DMS 273 (cell line): ENCODE data around the gene AHSA1.

ENCODE experiments used
- DNase-seq: peaks from one replicate; lab custom pipeline; 2025; ENCODE audit not compliant: unreplicated experiment; lab: John Stamatoyannopoulos, UW

The AHSA1 gene

DNA sequence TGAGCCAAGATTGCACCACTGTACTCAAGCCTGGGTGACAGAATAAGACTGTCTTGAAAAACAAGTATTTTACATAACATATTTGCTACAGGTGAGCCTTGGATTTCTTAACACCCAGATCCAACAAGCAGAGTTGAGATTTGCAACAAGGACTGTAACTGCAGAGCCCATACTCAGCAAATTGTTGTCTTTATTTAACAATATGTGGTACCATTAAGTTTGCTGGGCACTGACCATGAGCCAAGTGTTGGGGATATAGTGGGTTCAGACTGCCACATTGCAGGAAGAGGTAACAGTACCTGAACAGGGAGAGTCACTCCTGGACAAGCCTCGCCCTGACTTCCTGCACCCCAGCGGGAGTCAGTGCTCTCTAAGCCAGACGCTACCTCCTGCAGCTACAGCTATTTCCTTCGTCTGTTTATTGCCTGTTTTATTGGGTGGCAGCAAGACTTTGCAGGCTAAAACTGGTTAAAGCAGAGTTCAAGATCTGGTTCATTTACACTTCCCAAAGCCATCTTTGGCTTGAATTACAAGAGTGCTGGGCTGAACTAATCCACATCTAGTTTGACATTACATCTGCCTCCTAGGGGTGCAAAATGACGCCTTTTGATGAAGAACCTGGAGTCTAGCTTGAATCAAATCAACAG lies 12.5 kb downstream of the AHSA1 start:
- DNase-seq: no peak

DNA sequence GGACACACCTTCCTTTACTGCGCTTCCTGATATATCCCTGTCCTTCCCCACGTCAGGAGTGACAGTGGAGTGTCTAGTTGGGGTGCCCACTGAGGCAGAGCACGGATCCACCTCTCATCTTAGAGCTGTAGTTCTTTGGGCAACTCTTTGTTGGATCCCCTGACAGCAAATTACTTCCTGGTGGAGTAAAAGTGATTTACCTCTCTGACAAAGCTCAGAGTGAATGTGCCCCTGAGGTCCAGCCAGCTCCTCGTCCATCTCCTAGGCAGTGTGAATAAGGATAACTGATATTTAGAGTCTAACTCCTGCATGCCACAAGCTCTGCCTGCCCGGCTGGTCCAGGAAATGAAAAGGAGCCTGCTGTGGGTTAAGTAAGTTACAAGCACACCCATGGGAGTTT lies 16.0 kb downstream of the AHSA1 start:
- DNase-seq: no peak

DNA sequence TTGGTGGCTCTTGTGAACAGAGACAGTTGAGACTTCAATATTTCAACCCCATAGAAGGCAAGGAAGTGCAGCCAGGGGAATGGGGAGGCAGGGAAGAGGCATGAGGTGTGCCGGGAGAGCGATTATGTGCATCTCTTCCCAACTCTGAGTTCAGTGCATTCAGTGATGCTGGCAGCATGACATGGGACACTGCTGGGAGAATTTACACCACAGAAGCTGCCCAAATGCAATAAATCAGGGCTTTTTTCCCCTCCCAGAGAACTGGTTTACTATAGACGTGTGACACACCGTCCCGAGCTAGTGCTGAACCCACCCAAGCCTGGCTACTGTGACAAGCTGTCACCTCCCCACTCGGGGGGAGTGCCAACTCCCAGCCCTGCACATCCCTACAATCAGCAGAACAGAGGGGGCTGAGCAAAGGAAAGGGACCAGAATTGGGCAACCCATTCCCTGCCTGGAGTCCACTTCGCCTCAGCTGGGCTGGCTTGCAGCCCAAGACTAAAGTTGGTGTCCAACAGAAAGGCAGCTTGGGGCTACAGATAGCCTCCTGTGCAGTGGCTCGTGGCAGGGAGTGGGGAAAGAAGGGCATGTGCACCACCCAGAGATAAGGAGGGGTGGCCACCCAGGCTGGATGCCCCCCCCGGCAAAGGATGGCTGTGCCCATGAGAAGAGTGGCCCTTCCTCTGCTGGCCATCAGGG lies 16.7 kb downstream of the AHSA1 start:
- no peak for DNase-seq

DNA sequence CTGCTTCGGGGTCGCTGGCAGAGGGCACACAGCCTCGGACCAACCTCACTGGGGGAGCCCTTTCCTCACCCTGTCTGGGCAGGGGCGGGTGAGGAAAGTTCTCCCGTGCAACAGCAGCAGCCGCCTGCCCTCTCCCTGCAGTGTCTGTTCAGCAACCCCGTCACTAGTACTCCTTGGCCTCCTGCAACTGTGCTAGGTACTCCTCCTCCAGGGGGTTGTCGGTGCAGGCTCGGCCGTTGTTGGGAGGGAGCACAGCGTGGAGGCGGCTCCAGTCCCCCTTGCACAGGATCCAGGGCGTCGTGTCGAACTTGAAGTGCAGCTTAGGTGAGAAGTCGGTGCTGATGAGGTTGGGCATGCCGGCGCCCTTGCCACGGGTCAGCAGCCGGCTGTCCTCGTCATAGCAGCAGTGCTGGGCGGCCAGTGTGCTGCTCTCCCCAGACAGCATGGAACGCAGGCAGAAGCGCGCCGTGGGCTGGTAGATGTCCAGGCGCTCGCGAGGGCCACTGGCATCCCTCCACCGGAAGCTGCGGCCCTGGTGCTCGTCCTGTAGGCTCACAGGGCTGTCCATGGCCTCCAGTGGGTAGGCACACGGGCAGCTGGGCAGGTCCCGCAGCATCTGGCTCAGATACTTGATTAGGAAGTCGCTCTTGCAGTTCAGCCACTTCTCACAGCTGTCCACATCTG lies 17.7 kb downstream of the AHSA1 start:
- no peak for DNase-seq

DNA sequence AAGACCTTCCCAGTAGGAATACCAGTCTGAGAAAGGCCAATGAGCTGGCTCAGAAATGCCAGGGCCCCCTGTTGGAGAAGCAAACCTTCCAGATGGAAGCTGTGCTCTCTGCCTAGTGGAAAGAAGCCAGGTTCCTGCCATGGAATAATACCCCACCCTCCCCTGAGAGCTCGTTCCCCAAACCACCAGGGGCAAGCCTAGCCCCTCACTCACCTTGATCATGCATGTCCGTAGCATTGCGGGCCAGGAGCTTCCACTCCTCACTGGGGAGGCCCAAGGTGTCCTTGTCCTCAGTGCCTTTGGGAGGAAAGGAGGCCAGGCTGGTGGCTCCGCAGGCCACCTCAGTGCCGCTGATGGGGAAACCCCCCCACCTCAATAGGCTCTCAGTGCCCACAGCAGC lies 20.1 kb downstream of the AHSA1 start:
- peak; percentile 60 for DNase-seq

DNA sequence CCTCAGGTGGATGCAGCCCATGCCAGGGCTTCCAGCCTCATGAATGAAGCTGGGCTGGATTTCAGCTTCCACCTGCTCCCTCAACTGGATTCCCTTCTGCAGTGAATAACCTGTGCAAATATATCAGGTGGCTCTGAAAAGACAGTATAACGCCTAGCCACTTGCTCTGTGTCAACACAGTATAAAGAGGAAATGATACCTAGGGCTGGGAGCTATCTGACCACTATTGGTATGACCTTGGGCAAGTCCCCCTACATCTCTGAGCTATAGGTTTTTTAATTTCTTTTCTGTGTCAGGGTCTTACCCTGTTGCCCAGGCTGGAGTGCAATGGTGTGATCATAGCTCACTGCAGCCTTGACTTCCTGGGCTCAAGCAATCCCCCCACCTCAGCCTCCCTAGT lies 20.9 kb downstream of the AHSA1 start:
- no peak for DNase-seq

DNA sequence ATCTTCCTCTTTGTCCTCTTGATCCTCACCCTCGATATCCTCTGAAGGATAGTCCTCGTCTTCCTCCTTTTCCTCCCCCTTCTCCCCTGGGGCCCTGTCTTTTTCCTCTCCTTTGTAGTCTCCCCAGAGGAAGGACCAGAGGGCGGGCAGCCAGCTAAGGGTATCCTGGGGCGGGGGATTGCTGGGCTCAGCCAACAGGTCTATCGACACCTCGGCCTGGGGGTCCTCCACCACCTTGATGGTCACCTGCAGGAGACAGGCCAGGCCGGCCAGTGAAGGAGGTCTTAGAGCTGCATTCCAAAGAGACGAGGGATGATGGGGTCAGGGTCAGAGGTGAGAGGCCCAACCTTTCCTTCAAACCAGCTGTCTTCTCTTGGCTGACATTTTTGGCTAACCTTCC lies 24.5 kb downstream of the AHSA1 start:
- DNase-seq: no peak

DNA sequence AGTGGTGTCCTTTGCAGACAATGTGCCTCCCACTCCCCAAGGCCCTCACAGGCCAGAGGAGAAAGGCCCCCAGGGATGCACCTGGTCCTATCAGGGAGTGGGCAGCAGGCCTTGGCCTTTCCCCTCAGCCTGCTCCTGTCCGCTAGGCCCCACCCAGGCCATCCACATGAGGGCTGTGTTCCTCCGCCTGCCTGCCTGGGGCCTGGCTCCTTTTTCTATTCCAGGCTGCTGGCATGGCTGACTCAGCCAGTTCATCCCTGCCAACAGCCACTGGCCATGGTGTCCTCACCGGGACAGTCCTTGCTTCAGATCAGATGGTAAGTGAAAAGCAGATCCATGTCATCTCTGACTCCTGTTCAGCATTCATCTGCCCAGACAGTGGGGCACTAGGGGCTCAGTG lies 27.4 kb downstream of the AHSA1 start:
- DNase-seq: no peak

DNA sequence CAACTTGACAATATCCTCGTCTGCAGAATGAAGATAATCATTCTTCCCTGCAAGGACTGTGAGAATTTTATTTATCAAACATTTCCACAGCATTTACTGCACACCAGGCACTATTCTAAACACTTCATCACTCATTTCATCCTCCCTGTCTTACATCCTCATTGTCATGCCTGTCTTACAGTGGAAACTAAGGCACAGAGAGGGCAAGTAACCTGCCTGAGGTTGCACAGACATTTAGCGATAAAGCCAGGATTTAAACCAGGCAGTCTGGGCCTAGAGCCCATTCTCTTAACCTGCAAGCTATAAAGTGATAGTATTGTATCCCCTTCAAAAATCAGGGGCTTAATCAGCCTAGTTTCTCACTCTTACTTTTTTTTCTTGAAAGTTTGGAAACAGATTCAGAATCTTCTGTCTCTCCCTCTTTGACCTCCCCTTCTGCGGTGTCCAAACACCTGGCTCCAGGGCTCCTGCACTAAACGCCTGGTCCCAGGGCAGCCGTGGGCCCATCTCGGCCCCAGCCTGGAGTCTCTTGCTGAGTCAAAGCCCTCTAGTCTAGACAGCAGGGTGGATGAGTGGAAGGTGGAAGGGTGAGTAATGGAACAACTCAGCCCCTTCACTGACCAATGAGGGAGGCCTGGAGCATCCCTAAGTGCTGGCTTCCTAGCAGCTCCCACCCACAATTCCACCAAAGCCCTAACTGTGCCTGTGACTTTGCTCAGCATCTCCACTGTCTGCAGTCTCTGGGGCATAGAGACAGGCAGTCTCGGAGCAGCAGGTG lies 28.2 kb downstream of the AHSA1 start:
- no peak for DNase-seq

DNA sequence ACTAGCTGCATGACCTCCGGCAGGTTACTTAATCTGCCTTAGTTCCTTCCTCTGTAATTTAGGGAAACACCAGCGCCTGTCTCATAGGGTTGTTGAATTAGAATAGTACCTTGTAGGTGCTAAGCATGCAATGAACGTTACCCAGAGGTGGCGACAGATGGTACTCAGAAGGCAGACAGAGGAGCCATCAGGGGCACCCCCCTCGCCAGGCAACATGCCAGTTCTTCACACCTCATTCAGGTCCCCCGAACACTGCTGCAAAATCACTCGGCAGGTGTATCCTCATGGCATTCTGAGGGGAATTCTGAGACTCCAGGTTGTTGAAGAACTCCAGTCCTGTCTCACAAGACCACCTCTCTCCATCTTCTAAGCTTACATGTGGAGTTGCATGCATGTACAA lies 30.7 kb downstream of the AHSA1 start:
- DNase-seq: peak; percentile 58

DNA sequence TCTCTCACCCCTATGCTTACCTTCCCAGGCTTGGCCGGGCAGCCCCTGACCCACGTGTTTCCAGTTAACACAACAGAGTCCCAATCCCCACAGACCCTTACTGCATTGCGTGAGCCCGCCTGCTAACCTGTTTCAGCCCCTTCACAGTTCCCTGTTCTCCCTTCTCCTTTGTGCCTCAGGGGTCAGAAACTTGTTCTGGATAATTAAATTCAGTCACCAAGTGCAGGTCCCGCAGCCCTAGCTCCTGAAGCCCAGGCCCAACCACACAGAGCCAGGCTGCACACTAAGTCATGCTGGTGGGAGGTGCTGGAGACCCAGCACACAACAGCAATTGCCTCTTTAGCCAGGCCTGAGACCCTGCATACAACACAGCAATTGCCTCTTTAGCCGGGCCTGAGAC lies 31.1 kb downstream of the AHSA1 start:
- DNase-seq: no peak

DNA sequence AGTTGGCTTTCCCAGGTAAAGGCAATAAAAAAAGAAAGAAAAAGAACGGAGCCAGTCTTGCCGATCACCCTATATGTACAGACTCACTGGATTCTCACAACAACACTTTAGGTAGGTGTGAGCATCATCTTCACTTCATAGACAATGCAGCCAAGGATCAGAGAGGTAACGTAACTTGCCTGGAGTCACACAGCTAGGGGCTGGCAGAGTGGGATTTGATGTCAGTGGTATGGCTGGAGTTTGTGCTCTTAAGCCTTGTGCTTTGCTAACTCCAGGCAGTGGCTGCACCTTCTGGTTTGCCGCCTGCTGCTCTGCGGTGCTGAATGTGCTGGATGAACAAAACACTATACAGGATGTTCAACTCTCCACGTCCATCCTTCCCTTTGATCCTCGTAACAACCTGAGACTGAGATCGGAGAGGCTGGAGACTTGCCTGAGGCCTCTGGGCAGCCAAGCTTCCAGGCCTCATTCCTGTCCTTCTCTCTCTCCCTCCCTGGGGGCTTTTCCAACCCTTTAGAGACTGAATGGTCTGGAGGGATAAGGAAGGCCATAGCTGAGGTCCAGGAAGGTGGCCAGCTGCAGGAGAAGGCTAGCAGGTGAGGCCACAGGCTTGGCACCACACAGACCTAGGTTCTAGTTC lies 32.6 kb downstream of the AHSA1 start:
- no peak for DNase-seq

DNA sequence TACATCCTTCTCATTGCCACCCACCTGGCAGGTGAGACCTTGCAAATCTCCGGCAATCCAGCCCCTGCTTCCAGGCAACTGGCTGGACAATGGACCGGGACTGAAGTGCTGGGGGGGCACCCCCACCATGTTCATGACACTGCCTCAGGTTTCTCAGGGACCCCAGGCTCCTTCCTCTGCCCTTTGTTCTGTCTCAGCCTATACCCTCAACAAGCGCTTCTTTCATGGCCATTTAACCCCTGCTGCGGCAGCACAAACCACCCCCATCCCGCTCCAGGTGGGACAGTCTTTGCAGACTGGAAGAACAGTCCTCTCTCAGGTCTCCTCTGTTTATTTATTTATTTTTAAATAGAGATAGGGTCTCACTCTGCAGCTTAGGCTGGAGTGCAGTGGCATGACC lies 33.2 kb downstream of the AHSA1 start:
- no peak for DNase-seq

DNA sequence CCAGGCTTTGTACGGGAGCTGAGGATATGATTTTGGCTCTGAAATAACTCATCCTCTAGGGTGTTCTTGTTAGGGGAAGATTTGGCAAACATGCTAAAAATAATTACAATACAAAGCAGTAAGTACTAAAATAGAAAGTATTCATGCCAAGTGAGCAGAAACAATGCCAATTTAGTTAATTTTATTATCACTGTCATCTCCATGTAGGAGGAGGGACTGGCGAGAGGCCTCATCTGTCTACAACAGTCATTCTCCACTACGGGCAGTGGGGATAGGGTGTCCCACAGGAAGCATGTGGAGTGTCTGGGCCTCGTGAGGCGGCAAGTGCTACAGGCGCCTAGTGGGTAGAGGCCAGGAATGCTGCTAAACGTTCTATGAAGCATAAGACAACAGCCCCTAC lies 37.4 kb downstream of the AHSA1 start:
- DNase-seq: no peak

DNA sequence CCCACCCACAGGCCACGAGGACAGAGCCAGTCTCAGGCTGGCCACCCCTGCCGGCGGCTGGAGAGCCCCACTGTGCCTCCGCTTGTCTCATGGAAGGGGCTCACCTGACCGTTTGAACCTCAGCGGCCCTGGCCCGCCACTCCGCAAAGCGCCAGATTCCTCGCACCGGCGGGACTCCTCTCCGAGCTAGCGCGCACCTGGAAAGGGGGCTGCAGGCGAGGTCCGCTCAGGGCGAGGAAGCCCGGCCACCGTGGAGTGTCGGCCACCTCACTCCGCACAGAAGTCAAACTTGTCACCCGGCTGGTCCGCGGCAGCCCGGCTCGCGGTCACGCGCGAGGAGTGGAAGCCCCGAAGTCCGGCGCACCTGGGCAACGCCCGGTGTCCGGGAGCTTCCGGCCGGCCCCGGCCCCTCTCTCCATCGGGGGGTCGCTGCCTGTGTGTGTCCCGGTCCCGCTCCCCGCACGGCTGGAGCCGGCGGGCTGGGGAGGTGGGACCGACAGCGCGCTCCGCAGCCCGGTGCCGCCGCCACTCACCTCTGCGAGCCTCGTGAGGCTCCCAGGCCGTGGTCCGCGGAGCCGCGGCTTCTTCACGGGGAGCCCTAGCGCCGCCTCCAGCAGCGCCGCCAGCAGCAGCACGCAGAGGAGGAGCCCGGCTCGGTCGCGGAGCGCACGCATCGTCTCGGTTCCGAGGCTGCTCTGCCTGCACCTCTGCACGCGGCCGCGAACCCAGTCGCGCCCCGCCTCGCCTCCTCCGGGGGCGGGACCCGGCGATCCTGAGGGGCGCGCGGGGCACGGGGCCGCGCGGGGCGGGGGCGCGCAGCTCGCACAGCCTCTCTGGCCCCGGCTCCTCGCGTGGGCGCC lies 40.5 kb downstream of the AHSA1 start, which contains the start of gene ISM2:
TSS of gene ISM2 (minus strand) at position 697 of the 860 bp plus-strand sequence. CDS start at position 674, 23 bp downstream.
- DNase-seq: peak; percentile 85

DNA sequence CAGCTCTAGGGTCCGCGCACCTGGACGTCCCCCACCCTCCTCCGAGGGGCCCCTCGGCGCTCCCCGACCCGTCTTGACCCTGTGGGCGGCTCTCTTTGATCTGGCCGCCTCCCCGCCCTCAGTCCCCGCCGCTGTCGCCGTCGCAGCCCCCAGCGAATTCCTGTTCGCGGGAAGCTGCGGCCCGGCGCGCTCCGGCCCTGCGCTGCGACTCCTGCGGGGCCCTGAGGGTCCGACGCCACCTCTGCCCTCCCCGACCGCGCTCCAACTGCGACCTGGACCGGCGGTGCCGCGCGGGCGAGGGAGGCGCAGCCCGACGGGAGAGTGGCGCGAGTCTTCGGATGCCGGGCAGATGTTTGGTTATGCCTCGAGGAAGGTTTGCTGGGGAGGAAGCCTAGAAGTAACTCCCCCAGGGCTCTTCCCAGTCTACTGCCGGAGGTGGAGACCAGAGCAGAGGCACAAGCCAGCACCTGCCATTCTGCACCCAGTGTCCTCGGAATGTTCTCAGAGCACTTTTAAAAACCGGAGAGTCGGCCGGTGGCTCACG lies 41.2 kb downstream of the AHSA1 start:
- DNase-seq: peak; percentile 68

DNA sequence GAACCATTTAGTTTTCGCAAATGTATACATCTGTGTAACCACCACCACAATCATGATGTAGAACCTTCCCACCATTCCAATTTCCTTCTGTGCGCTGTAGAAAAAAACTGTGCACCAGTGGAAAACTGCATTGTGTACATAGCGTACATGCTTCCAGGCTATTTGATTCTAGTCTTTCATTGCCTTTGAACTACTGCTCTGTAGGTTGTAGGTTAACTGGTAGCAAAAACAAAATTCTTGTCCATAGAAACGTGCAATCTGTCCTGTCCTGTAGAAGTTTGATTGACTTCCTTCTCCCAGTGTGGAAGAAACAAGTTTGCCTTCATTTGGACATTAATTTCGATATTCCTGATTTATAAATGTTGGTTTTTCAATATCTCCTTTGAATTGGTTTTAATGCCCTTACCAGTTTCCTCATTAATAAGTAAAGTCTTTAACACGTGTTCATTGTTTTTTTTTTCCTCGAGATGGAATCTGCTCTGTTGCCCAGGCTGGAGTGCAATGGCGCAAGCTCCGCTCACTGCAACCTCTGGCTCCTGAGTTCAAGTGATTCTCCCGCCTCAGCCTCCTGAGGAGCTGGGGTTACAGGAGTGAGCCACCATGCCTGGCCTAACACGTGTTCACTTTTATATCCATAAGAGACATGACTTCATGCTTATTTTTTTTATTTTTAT lies 44.4 kb downstream of the AHSA1 start:
- DNase-seq: no peak

DNA sequence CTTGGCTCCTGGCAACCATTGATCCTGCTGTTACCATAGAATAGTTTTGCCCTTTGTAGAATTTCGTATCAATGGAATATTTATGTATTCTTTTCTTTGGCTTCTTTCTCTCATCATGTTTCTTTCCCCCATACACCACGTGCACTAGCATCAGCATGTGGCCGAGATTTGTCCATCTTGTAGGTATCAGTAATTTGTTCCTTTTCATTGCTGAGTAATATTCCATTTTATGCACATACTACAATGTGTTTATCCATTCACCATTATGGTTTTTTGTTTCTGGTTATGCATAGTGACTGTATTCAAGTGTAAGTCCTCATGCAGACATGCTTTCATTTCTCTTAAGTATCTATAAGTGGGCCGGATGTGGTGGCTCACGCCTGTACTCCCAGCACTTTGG lies 45.2 kb downstream of the AHSA1 start:
- DNase-seq: no peak

DNA sequence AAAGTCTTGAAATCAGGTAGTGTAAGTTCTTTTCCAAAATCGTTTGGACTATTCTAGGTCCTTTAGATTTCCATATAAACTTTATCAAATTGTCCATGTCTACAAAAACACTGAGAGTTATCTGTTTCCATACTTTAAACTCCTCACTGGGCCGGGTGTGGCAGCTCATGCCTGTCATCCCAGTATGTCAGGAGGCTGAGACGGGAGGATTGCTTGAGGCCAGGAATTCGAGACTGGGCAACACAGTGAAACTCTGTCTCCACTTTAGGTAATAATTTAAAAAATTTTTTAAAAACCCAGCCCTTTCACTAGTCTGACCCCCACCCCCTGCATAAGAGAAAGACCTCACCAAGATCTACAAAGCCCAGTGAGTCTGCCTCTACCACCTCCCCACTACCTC lies 47.1 kb downstream of the AHSA1 start:
- DNase-seq: no peak
